ENCODE results near the gene FEN1. TPM values are rescaled to one million over a fixed set of nuclear protein-coding genes. Genes with fewer than 3 reads are reported as not detected.

FEN1 gene
- total RNA-seq, 1 donor, result 43.3 TPM

DNA sequence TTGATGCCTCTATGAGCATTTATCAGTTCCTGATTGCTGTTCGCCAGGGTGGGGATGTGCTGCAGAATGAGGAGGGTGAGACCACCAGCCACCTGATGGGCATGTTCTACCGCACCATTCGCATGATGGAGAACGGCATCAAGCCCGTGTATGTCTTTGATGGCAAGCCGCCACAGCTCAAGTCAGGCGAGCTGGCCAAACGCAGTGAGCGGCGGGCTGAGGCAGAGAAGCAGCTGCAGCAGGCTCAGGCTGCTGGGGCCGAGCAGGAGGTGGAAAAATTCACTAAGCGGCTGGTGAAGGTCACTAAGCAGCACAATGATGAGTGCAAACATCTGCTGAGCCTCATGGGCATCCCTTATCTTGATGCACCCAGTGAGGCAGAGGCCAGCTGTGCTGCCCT is 2.7 kb downstream of the FEN1 start:
- TF ChIP-seq CTCF (IDR thresholded peaks at IDR 0.05; ENCODE audit: insufficient read depth, low read length), result no peak
- DNase-seq (ENCODE audit: low read depth), result no peak
- no peak overlapping the region for H3K4me3 ChIP-seq (ENCODE audit: low read depth, low read length)

DNA sequence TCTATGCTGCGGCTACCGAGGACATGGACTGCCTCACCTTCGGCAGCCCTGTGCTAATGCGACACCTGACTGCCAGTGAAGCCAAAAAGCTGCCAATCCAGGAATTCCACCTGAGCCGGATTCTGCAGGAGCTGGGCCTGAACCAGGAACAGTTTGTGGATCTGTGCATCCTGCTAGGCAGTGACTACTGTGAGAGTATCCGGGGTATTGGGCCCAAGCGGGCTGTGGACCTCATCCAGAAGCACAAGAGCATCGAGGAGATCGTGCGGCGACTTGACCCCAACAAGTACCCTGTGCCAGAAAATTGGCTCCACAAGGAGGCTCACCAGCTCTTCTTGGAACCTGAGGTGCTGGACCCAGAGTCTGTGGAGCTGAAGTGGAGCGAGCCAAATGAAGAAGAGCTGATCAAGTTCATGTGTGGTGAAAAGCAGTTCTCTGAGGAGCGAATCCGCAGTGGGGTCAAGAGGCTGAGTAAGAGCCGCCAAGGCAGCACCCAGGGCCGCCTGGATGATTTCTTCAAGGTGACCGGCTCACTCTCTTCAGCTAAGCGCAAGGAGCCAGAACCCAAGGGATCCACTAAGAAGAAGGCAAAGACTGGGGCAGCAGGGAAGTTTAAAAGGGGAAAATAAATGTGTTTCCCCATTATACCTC is 3.3 kb downstream of the FEN1 start:
- DNase-seq (ENCODE audit: low read depth), result no peak
- TF ChIP-seq CTCF (IDR thresholded peaks at IDR 0.05; ENCODE audit: insufficient read depth, low read length), result no peak
- no peak overlapping the region for H3K4me3 ChIP-seq (ENCODE audit: low read depth, low read length)

GRCh38 chr11:61797263-61797944 is 4.7 kb downstream of the FEN1 start:
- peak; percentile 79 for TF ChIP-seq CTCF (IDR thresholded peaks at IDR 0.05; ENCODE audit: insufficient read depth, low read length)
- no peak overlapping the region for H3K4me3 ChIP-seq (ENCODE audit: low read depth, low read length)
- DNase-seq (ENCODE audit: low read depth), result peak; percentile 93

- no peak for DNase-seq (ENCODE audit: low read depth)
- TF ChIP-seq CTCF (IDR thresholded peaks at IDR 0.05; ENCODE audit: insufficient read depth, low read length), result no peak
These were observed 7.1 kb downstream of the FEN1 start for GRCh38 chr11:61799665-61800284.

GRCh38 chr11:61800331-61801281 is 7.9 kb downstream of the FEN1 start:
- no peak for TF ChIP-seq CTCF (IDR thresholded peaks at IDR 0.05; ENCODE audit: insufficient read depth, low read length)
- DNase-seq (ENCODE audit: low read depth), result no peak
- H3K4me3 ChIP-seq (ENCODE audit: low read depth, low read length), result no peak overlapping the region

More at GRCh38 chr11:61799665-61800284, 7.1 kb downstream of the FEN1 start:
- no peak overlapping the region for H3K4me3 ChIP-seq (ENCODE audit: low read depth, low read length)

GRCh38 chr11:61802605-61803004 is 9.9 kb downstream of the FEN1 start:
- TF ChIP-seq CTCF (IDR thresholded peaks at IDR 0.05; ENCODE audit: insufficient read depth, low read length), result no peak
- no peak overlapping the region for H3K4me3 ChIP-seq (ENCODE audit: low read depth, low read length)
- no peak for DNase-seq (ENCODE audit: low read depth)

Data from fibroblast of the aortic adventitia (primary cell).